ENCODE measurements around the gene SH3RF1. TPM values are rescaled to one million over a fixed set of nuclear protein-coding genes. Genes with fewer than 3 reads are reported as not detected.

SH3RF1 gene
- total and polyA plus RNA-seq, 2 of the 13 experiments (the other 11 are each of a cell fraction or from before 2014, with no cell fraction given) = 3.1 to 3.2 TPM

- peaks cover 62% of the 10 kb centered on the region for H3K4me1 ChIP-seq (ENCODE audit: insufficient read depth, low read length)
- H3K4me3 ChIP-seq (replicated peaks in 1 of 3; ENCODE audit: insufficient read depth in 1 of 3, low read depth in 2 of 3, low read length in 3 of 3) = no peak overlapping the region
- ChIA-PET POLR2A (interaction anchor here (1.4 kb wide), 1 partner anchor 13 kb away, joined by 4 read pairs; no protein-coding TSS in a partner anchor), CTCF (ENCODE audit: low intra/inter-chr PET ratio, low total read pairs) (no interaction called here)
- FAIRE-seq = no peak
- no peak overlapping the region for H3K27ac ChIP-seq (ENCODE audit: extremely low read length, insufficient read depth, low read length)
- intact Hi-C loops (cut with micrococcal nuclease; ENCODE audit: unreplicated experiment) (no loop called here), in situ Hi-C loops (cut with HindIII; ENCODE audit: extremely low pct_ligation_motif_present, low pct_unique_long_range_greater_than_20kb) (no loop called here)
- no peaks in the 10 kb centered on the region for H3K27me3 ChIP-seq (ENCODE audit: control insufficient read depth in 1 of 2, insufficient read depth in 2 of 2, low read length in 2 of 2)
- H3K4me2 ChIP-seq (ENCODE audit: low read depth, low read length) = no peak overlapping the region
- ATAC-seq = no peak
- no peak for DNase-seq (ENCODE audit: low spot score)
- H4K20me1 ChIP-seq (ENCODE audit: insufficient read depth, low read length) = no peaks in the 10 kb centered on the region
- BruUV-seq (replicated peaks) = no TSS peak
- no peak overlapping the region for H3K9ac ChIP-seq (ENCODE audit: insufficient read depth, low read depth, low read length)
- 96% methylated on average over 3 of the region's 3 CpGs for WGBS (ENCODE audit: low lambda C conversion rate)
- H2AFZ ChIP-seq (ENCODE audit: low read length) = no peak overlapping the region
- peaks cover 11% of the 10 kb centered on the region for H3K79me2 ChIP-seq (ENCODE audit: insufficient read depth, low read length)
- no peaks in the 10 kb centered on the region for H3K36me3 ChIP-seq (replicated peaks in 1 of 2; ENCODE audit: control insufficient read depth in 1 of 2, insufficient read depth in 2 of 2, low read length in 2 of 2)
- TF ChIP-seq ZNF740 (CRISPR knock-in tag; IDR thresholded peaks at IDR 0.05) (no peak), FUBP1 (CRISPR knock-in tag; IDR thresholded peaks at IDR 0.05; ENCODE audit: borderline replicate concordance) (no peak), ZNF576 (CRISPR knock-in tag; IDR thresholded peaks at IDR 0.05) (no peak), HNRNPK (IDR thresholded peaks at IDR 0.05; ENCODE audit: low read depth, low read length, poor library complexity, severe bottlenecking) (peak; percentile 66), ZNF646 (CRISPR knock-in tag; IDR thresholded peaks at IDR 0.05) (no peak), ZNF10 (CRISPR knock-in tag; IDR thresholded peaks at IDR 0.05; ENCODE audit: borderline replicate concordance, low read depth) (no peak)
- no peaks in the 10 kb centered on the region for H3K9me3 ChIP-seq (ENCODE audit: low read length)
Measured at GRCh38 chr4:169256101-169256612, 14.6 kb downstream of the SH3RF1 start.

Measured in HepG2 (cell line).